ENCODE measurements around the gene SLC25A13.
"Not testable (repeated sequence)": the region's sequence is repeated elsewhere in the genome, so short reads cannot be mapped to it uniquely, and the experiment has no call there.

Gene SLC25A13

DNA sequence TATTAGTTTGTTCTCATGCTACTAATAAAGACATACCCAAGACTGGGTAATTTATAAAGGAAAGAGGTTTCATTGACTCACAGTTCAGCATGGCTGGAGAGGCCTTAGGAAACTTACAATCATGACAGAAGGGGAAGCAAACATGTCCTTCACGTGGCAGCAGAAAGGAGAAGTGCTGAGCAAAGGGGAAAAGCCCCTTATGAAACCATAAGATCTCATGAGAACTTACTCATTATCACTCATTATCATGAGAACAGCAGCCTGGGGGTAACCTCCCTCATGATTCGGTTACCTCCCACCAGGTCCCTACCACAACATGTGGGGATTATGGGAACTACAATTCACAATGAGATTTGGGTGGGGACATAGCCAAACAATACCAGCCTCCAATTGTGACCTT, 4.9 kb upstream of the SLC25A13 start:
- DNase-seq = not testable (repeated sequence)

DNA sequence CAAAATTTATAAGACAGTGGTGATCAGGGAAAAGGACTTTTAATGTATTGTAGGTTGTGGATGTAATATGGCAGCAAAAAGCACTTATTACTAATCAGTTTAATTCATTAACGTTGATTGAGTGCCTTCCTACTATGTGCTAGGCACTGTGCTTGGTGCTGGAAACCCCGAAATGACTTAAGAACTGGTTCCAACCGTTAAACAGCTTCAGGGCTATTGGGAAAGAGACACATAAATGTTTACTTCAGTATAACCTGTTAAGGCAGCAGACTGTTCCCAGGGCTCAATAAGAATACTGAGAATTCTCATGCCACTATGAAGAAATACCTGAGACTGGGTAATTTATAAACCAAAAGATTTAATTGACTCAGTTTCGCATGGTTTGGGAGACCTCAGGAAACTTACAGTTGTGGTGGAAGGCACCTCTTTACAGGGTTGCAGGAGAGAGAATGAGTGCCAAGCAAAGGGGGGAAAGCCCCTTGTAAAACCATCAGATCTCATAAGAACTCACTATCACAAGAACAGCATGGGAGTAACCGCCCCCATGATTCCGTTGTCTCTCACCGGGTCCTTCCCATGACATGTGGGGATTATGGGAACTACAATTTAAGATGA, 1.1 kb upstream of the SLC25A13 start:
- DNase-seq = no peak

DNA sequence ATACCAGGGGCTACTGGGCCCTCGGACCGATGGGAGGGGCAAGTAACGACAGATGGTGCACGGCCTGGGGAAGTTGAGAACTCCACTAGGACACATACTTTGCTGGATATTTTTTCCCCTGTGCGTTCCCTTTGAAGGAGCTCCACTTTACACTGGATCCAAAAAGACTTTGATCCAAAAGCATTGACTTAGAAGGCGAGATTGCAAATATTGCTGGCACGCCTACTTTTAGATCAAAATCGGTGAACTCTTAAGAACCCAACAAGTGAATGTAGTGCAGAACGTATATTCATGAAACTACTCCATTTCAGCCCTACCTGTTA, 436 bp upstream of the SLC25A13 start:
- no peak for DNase-seq

DNA sequence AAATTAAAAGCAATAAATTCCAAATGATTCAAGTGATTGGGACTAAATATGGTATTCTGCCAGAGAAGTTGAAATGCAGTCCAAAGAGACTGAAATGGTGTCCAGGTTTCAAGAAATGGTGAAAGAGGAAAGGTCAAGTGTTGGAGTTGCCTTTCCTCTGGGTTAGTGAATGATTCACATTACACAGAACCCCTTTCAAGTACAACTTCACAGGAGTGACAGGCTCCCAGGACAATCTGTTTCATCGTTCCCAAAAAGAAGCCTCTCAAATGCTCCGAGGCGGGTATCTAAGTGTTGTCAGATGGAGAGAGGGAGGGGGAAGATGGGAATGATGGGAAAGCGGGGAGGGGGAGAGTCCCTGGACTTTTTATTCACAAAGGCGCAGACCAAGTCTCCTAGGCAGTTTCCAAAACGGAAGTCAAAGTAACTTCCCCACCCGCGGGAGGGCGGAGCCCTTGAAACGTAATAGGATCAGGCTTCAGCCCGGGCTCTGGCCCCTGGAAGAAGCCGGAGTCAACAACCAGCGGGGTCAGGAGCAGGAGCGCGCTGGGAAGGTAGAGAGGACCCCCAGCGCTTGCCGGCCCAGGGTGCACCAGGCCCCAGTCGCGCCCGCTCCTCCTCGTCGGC, 754 bp downstream of the SLC25A13 start:
- peak; percentile 19 to 88 (median 78) for DNase-seq

DNA sequence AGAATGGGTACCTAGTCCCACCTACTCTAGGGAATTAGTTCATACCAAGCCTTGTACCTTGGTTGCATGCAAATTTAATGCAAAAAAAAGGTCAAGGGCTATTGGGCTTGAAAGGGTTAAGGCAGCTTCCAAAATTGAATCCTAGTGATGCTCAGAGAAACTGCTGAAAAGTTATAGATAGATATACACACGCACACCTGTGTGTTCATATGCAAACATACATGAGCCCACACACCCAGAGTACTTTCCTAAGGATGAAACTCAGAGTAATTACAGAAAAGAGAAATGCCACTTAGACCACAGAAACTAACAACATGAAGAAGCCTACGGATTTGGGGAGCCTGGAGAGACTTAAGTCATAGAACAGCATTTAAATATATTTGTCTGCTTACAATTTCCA, 1.5 kb downstream of the SLC25A13 start:
- no peak for DNase-seq

DNA sequence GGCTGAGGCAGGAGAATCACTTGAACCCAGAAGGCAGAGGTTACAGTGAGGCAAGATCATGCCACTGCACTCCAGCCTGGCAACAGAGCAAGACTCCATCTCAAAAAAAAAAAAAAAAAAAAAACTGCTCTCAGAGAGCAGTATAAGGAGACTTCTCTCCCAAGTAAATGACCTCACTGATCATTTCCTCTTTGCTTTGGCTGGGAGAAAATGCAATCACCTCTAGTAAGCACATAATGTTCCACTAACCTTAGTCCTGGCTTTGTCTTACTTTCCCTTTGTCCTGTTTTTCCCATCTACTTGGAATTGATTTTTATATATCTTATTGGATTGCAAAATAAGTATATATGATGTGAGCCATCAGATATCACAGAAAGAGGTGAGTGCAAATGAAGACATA, 2.5 kb downstream of the SLC25A13 start:
- no peak for DNase-seq

DNA sequence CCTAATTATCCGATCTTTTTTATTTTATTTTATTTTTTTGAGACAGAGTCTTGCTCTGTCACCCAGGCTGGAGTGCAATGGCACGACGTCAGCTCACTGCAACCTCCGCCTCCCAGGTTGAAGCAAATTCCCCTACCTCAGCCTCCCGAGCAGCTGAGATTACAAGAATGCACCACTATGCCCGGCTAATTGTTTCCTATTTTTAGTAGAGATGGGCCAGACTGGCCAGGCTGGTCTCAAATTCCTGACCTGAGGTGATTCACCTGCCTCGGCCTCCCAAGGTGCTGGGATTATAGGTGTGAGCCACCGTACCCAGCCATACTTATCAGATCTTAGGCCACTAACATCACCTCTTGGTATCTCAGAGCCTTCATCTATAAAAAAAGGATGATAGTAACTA, 4.9 kb downstream of the SLC25A13 start:
- no peak for DNase-seq

DNA sequence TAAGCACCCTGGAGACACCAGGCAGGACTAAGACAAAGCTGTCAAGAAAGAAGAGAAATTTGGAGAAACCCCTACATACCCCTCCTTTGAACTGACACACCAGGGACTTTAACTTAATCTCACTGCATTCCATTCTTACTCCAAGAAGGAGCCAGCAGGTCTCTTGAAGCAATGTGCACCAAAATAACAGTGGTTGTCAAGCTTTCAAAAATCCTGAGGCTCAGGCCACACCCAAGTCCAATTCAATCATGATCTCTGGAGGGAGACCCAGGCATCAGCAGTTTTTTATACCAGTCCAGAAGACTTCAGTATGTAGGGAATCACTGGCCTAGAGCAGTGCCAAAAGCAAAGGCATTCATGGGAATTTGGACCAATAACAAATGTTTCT, 6.8 kb downstream of the SLC25A13 start:
- no peak for DNase-seq

DNA sequence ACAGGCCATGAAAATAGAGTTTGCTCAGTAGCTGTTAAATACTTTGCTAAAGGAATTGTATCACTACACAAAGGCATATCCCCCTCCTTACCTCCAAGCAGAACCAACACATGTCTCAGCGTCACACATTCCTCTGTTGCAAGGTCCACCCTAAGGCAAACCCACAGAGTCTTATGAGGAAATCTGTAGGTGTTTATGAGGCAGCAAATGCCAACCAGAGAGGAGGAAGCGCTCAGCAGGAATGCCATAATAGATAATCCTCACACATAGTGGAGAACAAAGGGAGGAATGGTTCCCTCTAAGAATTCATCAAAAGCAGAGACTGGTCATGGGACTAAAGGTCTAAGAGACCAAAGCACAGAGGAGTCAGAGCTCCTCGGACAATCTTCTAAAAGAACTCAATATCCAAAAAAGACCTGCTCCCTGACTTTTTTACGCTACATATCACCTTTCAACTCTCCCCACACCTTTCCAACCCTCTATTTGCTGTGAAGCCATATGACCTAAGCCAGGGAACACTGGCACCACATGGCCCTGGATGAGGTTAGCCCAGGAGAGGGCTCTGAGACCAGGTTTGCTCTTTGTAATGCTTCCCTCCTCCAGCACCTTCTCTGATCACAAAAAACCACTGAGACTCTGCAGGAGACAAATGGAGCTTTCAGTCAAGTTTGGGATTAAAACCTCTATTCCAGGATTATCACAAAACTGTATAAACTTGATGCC, 7.3 kb downstream of the SLC25A13 start:
- DNase-seq = no peak

DNA sequence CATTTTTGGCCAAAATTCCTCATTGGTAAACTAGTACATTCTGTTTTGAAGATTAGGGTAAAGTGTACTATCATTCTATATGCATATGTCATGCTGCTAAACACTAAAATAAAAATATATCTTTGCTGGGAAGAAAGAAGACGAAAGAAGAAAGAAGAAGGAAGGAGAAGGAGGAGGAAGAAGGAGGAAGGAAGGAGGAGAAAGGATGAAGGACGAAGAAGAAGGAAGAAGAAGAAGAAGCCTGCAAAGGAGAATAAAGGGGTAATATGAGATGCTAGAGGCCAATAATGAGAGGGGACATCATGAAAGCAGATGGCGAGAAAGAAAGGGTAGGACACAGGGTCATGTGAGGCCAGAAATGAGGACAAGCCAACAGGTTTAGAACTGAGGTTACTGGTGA, 8.0 kb downstream of the SLC25A13 start:
- DNase-seq = no peak

DNA sequence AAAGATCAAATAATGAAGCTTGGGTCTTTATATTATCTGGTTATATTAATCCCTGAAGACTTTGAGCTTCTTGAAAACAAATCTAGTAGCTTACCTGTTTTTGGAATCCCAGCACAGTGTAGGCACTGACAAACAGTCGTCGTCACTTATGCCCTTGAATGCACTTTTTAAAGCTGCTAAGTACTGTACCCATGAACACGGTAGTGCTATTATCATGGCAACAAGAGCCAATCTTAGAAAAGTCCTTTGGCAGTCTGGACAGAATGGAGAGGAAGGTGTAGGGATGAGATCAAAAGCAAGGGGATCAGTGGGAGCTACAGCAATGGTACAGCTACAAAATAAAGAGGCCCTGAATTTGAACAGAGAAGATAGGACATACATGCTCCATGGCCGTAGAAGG, 9.4 kb downstream of the SLC25A13 start:
- DNase-seq = no peak

DNA sequence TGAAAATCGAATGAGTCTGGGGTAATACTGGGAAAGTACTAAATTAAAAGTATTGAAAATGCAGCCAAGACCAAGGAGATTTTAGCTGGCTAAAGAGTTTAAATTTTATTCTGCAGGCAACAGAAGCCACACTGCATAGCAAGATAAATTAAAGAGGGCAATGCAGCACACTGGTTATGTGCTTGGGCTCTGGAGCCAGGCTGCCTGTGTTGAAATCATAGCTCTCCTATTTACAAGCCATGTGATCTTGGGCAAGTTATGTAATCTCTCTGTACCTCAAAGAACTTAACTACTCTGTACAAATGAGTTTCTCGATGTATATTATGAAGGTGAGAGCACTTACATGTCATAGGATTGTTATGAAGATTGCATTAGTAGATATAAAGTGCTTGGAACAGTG, 9.9 kb downstream of the SLC25A13 start:
- DNase-seq = peak in 8 of 56 donors; percentile 5 to 33 (median 9)

DNA sequence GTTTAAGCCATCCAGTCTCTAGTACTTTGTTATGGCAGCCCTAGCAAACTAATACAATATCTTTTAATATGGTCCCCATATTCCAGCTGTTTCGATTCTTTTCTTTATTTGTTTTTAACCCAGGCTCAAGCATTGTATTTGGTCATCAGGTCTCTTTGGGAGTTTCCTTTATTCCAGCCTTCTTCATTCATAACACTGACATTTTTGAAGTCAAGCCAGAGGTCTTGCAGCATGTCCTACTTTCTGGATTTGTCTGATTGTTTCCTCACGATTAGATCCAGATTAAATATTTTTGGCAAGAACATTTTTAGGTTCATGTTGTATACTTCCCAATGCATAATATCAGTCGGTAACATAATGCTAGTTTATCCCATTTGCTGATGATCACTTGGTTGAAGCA, 11.8 kb downstream of the SLC25A13 start:
- DNase-seq = no peak

DNA sequence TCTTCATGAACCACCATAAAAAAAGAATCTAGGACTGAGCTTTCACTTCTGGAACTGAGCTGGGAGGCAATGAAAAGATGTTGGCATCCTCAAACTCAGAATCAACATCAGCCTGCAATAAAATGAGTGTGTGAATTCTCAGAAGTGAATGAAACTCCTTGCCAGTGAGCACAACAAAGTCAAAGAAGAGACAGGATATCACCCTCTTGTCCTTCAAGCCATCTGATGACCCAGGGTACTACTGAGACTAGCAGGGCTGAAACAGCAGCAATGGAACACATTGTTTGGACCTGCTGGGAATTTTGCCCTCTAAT, 13.0 kb downstream of the SLC25A13 start:
- no peak for DNase-seq

DNA sequence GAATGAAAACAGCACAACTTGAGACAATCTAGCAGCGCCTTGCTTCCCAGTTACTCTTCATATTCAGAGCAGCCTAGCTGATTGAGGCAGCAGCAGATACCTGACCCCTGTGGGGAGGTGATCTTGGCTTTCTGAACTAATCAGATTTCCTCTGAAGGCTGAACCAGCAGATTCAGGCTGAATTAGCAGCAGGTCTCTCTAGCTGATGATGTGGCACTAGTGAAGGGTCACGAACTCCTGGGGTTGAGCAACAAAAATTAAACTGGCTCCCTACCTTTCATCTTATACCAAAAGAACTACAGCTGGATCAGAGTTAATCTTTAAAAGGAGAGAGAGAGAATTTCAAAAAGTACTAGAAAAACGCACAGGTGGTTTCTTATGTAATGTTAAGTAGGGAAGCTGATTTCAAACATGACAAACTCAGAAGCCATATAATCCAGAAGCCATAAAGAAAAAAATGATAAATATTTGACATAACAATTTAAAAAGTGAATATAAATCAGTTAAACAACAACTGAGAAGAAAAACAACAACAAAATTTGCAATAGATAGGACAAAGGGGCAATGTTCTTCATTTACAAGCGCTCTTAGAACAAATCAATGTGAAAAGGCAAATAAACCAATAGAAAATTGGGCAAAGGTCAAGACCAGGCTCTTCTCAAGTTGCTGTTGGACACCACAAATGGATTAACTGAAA, 13.5 kb downstream of the SLC25A13 start:
- DNase-seq = no peak

DNA sequence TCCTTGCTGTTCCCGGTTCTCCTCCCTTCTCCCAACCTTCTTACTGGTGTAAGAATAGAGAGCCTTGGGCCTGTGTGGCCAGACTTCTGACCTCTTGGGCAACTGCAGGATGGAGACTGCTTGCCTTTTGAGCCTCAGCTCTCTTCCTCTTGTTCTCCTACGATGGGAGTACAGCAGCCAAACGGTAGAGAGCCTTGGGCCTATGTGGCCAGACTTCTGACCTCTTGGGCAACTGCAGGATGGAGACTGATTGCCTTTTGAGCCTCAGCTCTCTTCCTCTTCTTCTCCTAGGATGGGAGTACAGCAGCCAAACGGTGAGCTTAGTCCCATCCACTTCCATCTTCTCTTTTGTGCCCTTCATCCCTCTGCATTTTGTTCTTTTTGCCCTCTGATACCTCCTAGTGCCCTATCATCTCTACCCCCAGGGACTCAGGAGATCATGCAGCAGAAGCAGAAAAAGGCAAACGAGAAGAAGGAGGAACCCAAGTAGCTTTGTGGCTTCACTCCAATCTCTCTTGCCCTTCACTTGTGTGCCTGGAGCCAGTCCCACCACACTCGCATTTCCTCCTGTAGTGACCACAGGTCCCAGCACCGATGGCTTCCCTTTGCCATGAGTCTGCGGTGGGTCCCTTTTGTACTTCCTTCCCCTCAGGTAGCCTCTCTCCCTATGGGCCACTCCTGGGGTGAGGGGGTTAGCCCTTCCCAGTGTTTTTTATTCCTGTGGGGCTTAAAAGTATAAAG, 15.3 kb downstream of the SLC25A13 start:
- DNase-seq = no peak

DNA sequence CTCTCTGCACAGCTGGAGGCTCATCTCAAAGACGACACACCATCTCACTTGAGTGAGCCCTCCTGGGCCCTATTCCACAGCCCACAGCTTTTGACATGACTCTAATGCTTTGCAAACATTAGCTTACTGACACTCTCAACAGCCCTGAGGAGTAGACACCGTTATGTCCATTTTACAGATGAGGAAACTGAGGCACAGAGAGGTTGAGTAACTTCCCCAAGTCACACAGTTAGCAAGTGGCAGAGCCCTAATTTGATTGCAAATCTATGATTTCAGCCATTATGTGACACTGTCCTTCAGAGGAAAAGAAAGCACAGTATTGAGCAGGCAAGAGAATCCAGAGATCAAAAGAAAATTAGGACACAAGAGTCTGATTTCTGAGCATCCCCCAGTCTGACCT, 16.0 kb downstream of the SLC25A13 start:
- no peak for DNase-seq

DNA sequence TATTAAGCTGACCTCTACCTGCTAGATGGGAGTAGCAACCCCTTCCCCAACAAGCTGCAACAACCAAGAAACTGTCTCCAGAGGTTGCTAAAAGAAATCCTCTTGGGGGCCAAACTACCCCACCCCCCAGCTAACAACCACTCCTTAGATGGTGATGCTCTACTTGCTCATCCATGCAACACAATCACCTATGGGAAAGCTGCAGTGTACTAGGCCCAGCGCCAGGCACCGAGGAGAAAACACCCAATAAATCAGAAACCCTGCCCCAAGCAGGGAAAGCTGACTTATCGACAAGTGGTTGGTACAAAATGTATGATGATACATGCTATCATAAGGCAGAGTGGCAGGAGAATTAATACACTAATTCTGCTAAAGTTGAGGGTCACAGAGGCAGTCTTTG, 17.3 kb downstream of the SLC25A13 start:
- no peak for DNase-seq

DNA sequence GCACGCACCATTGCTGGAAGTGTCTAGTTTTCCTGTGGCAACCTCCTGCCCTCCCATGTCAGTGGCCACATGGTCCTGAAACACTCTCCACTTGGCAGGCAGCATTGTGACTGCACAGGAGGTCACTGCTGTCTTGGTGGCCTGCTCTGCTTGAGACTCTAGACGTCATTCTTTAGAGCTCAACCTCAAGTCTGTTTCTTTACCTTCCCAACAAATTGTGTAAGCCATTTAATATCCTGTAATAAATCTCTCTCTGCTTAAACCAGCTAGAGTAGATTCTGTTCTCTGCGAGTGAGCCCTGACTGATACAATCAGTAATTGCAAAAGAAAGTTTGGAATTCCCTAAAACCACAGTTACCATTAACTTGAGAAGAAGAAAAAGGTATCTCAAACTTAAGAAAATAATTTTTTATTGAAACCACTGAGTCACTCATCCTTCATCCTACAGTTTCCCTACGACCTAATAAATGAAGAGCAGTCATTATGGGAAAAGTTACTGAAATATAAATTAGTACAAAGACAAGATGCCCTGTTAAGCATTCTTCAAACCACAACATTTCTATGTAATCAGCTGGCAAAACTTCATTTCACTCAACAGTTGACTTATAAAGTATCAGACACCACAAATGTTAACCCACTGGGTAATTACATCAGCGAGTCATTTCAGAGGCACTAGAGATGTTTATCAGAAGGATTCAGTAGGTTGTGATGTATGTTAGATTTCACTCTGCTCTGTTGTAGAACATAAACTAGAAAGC, 18.0 kb downstream of the SLC25A13 start:
- no peak for DNase-seq

DNA sequence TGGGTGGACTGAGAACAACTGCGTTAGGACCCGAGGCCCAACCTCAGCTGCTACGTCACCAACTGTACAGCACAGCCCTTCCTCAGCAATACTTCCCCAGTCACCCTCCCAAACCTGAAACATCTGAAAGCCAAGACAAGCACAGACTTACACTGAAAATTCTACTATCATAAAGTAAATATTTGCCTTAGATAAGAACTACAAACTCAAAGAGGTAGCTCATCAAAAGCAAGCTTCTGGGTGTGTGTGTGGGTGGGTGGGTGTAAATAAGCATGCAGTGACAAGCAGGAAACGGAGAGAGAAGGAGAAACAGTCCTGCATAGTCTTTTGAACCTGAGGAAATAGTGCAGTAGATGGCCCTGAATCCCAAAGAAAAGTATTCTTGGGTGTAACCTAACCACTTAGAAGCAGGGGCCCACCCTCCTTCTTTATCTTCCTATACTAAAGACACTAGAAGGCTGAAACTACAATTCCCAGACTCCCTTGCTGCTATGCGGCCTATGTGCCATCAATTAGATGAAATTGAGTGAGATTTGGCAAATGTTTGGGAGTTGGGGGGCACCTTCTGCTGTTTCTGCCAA, 18.7 kb downstream of the SLC25A13 start:
- DNase-seq = no peak

DNA sequence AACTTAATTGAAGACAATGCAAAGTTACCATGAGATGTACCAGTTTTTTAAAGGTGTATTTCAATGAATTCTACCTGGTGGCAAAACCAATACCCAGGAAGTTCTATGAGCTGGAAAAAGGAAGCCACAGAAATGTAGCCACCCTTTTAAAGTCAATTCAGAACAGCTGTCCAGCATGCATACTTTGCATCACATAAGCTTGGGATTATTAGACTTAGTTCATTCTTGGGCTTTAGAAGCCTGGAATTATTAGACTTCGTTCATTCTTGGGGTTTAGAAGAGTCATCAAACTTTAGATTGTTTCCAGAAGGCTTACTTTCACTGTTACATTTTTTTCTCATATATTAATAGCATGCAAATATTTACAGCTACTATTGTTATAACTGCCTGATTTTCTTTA, 20.9 kb downstream of the SLC25A13 start:
- no peak for DNase-seq

All from nucleus accumbens (tissue), 56 donors.